Muscle layer of colon (tissue), 2 donors: ENCODE measurements around the gene CENPT.
"Not testable (repeated sequence)": the region's sequence is repeated elsewhere in the genome, so short reads cannot be mapped to it uniquely, and the experiment has no call there.

ENCODE experiments used
- H3K27ac ChIP-seq: one replicate; pipeline ENCODE4 v1.7.0; 2013; ENCODE audit warnings: low read depth, mild to moderate bottlenecking, low read length, moderate library complexity
- H3K27me3 ChIP-seq, 2 donors: one replicate each; pipeline ENCODE4 v1.7.0; 2013; ENCODE audit warnings: low read length in 2 of 2, mild to moderate bottlenecking in 2 of 2; ENCODE audit not compliant: insufficient read depth in 2 of 2, control insufficient read depth in 1 of 2
- H3K36me3 ChIP-seq: one replicate; pipeline ENCODE4 v1.7.0; 2013; ENCODE audit warnings: mild to moderate bottlenecking, low read length; ENCODE audit not compliant: insufficient read depth
- H3K4me1 ChIP-seq: one replicate; pipeline ENCODE4 v1.7.0; 2013; ENCODE audit warnings: mild to moderate bottlenecking, low read length; ENCODE audit not compliant: insufficient read depth
- H3K4me3 ChIP-seq, 2 donors: one replicate each; pipeline ENCODE4 v1.7.0; 2013; ENCODE audit warnings: low read length in 2 of 2, low read depth in 1 of 2, mild to moderate bottlenecking in 1 of 2, moderate library complexity in 1 of 2
- H3K9ac ChIP-seq: one replicate; pipeline ENCODE4 v1.7.0; 2013; ENCODE audit warnings: low read length
- H3K9me3 ChIP-seq: one replicate; pipeline ENCODE4 v1.7.0; 2013; ENCODE audit warnings: mild to moderate bottlenecking, low read length
- donor health status: abdominal sarcoma.
- donor health status: Adenocarcinoma of cecum.

The CENPT gene

DNA sequence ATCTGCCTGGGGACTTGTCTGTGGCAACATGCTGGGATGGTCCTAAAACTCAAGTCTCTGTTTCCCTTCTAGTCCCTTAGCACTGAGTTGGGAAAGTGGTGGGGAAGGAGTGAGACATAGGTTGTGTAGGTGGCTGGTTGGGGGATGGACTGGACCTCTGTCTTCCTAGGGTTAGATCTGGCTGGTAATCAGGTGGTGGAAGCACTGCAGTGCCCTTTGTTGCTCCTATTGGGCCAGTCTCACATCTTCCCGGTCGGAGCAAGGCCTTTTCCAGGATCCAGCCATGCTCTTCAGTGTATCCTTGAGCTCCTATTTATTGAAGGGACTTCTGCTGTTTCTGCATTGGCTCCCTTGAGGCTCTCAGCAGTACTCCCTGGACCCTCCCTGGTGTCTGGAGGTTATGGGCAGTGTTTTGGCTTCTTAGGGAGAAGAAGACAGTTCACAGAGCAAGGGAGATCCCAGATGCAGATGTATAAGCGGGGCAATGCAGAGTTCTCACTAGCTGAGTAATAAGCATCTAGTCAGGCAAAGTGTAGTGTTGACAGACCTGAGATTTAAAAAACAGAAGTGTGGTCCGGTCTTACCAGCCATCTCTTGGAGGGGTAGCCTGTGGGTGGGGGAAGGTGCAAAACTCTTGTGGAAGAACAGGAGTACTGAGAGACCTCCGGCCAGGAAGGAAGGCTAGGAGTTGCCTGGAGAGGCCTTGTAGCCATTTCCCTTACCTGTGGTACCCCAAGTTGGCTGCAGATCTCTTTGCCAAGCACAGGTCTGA lies 2.0 kb downstream of the CENPT start:
- no peaks in the 10 kb centered on the region for H3K36me3 ChIP-seq
- no peaks in the 10 kb centered on the region for H3K27me3 ChIP-seq
- H3K9ac ChIP-seq = peak overlapping the region; percentile 70
- no peaks in the 10 kb centered on the region for H3K9me3 ChIP-seq
- H3K4me1 ChIP-seq = peaks cover 48% of the 10 kb centered on the region
- H3K27ac ChIP-seq = peak overlapping the region; percentile 99
- peak overlapping the region; percentile 87 to 90 for H3K4me3 ChIP-seq

DNA sequence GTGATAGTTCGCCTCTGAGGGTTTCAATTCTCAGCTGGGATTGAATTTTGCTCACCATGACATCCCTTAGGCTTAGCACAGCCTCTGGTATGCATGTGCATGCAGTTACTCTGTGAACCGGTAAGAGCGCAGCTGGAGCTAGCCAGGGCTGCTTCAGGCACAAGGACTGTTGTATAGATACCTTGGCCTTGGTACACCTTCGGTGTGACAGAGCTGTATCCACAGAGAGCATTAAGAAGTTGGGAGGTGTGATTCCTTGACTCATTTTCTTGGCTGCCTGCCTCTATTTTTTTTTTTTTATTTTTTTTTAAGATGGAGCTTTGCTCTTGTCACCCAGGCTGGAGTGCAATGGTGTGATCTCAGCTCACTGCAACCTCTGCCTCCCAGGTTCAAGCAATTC lies 3.0 kb downstream of the CENPT start:
- peaks cover 48% of the 10 kb centered on the region for H3K4me1 ChIP-seq
- H3K9ac ChIP-seq = peak overlapping the region; percentile 15

GRCh38 chr16:67843343-67843765 lies 4.1 kb downstream of the CENPT start:
- Histone ChIP-seq H3K36me3 (no peaks in the 10 kb centered on the region), H3K9ac (peak overlapping the region; percentile 73), H3K4me1 (peaks cover 45% of the 10 kb centered on the region), H3K27ac (peak overlapping the region; percentile 100), H3K4me3 (peak overlapping the region; percentile 80 to 96), H3K9me3 (no peaks in the 10 kb centered on the region), H3K27me3 (no peaks in the 10 kb centered on the region)

More for the DNA sequence above, 3.0 kb downstream of the CENPT start:
- Histone ChIP-seq H3K27me3 (no peaks in the 10 kb centered on the region), H3K4me3 (peak overlapping the region in 1 of 2 donors; percentile 44), H3K9me3 (no peaks in the 10 kb centered on the region), H3K27ac (no peak overlapping the region), H3K36me3 (no peaks in the 10 kb centered on the region)

GRCh38 chr16:67842509-67843342 lies 4.8 kb downstream of the CENPT start:
- H3K9me3 ChIP-seq = no peaks in the 10 kb centered on the region
- H3K9ac ChIP-seq = peak overlapping the region; percentile 73
- H3K27me3 ChIP-seq = no peaks in the 10 kb centered on the region
- H3K4me3 ChIP-seq = peak overlapping the region; percentile 80 to 96
- peaks cover 39% of the 10 kb centered on the region for H3K4me1 ChIP-seq
- H3K27ac ChIP-seq = peak overlapping the region; percentile 100
- H3K36me3 ChIP-seq = no peaks in the 10 kb centered on the region

DNA sequence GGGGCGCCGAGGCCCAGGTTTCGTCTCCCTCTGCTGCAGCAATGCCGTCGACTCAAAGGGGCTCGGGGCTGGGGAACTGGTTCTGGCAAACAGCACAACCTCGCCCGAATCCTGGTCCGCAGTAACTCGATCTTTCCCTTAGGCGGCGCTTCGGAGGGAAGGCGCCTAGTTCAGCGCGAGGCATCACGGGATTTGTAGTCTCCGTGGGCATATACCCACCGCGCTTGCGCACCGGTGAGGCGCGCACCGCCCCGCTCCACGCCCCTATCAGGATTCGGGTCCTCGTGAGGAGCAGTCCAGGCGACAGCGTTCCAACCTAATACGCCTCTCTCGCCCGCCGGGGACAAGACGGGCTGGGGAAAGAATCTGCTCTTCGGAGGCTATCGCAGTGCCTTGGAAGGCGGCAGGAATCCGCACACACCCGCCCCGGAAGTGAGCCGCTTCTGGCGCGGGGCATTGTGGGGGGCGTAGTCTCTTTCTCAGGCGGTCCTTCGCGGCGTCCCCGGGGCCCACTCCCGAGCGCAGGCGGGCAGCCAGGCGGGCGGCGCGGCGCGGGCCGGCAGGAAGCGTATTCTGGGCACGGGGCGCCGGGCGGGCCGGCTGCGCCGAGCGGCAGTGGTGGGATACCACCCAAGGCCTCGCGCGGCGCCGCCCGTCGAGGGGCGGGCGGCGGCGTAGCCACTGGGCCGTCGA lies 5.5 kb downstream of the CENPT start, which contains the start of gene THAP11:
THAP11 (plus strand) TSS at position 505 of the 693 bp plus-strand sequence. CDS start 235 bp downstream, outside the sequence.
- no peaks in the 10 kb centered on the region for H3K36me3 ChIP-seq
- peak within 1 kb of the TSS; percentile 80 to 96 for H3K4me3 ChIP-seq
- H3K9ac ChIP-seq = peak within 1 kb of the TSS; percentile 73
- no peaks in the 10 kb centered on the region for H3K27me3 ChIP-seq
- peaks cover 36% of the 10 kb centered on the region for H3K4me1 ChIP-seq
- no peaks in the 10 kb centered on the region for H3K9me3 ChIP-seq
- H3K27ac ChIP-seq = peak within 1 kb of the TSS; percentile 100

GRCh38 chr16:67841198-67841815 lies 6.2 kb downstream of the CENPT start:
- H3K4me1 ChIP-seq = peaks cover 36% of the 10 kb centered on the region
- peak overlapping the region; percentile 100 for H3K27ac ChIP-seq
- H3K4me3 ChIP-seq = peak overlapping the region; percentile 80 to 96
- no peaks in the 10 kb centered on the region for H3K9me3 ChIP-seq
- peak overlapping the region; percentile 50 for H3K9ac ChIP-seq
- H3K27me3 ChIP-seq = no peaks in the 10 kb centered on the region
- no peaks in the 10 kb centered on the region for H3K36me3 ChIP-seq

- Histone ChIP-seq H3K4me1 (peaks cover 15% of the 10 kb centered on the region), H3K9me3 (no peaks in the 10 kb centered on the region), H3K27ac (no peak overlapping the region), H3K9ac (no peak overlapping the region), H3K4me3 (no peak overlapping the region), H3K36me3 (no peaks in the 10 kb centered on the region), H3K27me3 (no peaks in the 10 kb centered on the region)
Measured at GRCh38 chr16:67837811-67838210, 9.7 kb downstream of the CENPT start.

GRCh38 chr16:67837190-67837589 lies 10.3 kb downstream of the CENPT start:
- H3K27ac ChIP-seq, H3K36me3 ChIP-seq, H3K27me3 ChIP-seq, H3K9ac ChIP-seq, H3K9me3 ChIP-seq, H3K4me3 ChIP-seq: not testable (repeated sequence)
- H3K4me1 ChIP-seq = peaks cover 22% of the 10 kb centered on the region

DNA sequence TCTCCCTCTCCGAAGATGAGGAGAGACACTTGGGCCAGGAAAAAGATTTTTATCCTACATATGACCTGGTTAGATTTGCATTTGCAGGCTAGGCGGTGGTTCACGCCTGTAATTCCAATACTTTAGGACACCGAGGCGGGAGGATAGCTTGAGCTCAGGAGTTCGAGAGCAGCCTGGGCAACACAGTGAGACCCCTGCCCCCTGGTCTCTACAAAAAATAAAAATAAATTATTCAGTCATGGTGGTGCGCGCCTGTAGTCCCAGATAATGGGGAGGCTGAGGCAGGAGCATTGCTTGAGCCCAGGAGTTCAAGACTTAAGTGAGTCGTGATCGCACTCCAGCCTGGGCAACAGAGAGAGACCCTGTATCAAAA lies 13.3 kb downstream of the CENPT start:
- Histone ChIP-seq H3K36me3 (peaks cover 33% of the 10 kb centered on the region), H3K9me3 (no peaks in the 10 kb centered on the region), H3K4me3 (peak overlapping the region in 1 of 2 donors; percentile 92), H3K27ac (no peak overlapping the region), H3K4me1 (peaks cover 19% of the 10 kb centered on the region), H3K9ac (peak overlapping the region; percentile 95), H3K27me3 (no peaks in the 10 kb centered on the region)

DNA sequence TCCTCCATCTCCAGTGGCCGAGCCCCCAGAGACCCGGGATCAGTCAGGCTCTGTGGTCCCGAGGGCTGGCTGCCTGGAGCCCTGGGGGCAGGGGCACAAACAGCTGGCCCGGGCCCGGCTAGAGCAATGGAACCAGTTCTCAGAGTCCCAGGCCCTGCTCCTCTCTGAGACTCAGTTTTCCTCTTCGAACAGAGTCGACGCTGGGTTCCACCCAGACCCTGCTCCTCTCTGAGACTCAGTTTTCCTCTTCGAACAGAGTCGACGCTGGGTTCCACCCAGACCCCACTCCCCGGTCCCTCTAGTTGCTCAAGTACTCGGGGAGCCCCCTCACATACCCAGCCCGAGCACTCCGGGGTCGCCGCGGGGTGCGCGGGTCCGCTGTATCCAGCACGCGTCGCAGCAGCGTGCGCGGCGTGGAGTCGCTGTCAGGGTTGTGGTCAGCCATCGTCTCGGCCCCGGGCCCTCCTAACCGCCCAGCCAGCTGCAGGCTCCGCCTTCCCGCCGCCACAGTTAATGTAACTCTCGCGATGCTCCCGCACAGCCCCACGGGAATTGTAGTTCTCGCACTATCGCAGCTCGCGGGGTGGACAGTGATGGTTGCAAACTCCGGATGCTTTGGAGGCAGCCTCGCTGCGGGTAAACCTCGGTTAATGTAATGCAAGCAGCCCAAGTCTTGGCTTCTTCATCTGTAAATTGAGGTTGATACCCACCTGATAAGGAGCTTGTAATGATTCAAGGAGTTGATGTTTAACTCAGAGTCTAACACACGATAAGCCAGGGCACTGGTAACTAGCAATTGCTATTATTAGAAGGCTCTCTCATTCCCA lies 13.9 kb downstream of the CENPT start:
- Histone ChIP-seq H3K9me3 (no peaks in the 10 kb centered on the region), H3K4me3 (peak overlapping the region; percentile 75 to 92), H3K27ac (peak overlapping the region; percentile 47), H3K4me1 (peaks cover 19% of the 10 kb centered on the region), H3K9ac (peak overlapping the region; percentile 95), H3K36me3 (peaks cover 37% of the 10 kb centered on the region), H3K27me3 (no peaks in the 10 kb centered on the region)
